ENCODE results near the gene NEURL1B.

Gene NEURL1B

DNA sequence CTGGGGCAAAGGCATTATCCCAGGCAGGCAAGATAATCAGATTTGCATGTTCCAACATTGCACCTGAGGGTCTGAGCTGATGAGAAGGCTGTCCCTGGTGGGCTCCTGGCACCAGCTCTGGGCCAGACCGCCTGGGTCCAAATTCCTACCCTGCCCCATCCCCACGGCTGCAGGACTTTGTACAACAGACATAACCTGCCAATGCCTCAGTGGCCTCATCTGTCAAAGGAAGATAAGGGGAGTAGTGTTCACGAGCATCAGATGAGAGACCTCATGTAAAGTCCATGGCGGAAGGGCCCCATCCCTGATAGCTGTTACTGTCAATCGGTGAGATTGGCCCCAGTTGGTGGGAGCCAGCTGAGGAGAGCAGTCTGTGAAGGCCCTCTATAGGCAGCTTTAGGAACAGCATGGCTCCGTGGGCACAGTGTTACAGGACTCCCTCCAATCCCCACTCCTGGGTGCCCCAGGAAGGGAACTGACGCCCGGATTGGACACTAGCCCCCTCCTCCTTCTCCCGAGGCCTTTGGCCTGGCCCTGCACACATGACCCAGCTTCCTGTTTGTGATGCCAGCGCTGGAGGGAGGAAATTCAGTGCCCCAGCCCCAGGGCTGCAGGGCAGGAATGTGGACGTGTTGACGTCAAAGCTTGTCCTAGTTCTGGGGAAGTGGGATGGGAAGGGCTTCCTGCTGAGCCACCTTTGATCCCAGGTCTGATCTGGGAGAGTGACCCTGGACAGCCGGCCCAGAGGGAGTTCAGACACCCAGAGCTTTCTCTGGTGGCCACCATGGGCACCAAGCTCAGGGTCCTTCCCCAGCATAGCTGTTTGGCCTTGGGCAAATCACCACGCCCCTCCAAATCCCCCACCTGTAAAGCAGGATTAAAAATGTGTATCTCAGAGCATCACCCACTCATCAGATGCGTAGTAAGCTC, 73.7 kb downstream of the NEURL1B start:
- DNase-seq (ENCODE audit: low read depth in 3 of 3): peak; percentile 39 to 45 (median 41)

DNA sequence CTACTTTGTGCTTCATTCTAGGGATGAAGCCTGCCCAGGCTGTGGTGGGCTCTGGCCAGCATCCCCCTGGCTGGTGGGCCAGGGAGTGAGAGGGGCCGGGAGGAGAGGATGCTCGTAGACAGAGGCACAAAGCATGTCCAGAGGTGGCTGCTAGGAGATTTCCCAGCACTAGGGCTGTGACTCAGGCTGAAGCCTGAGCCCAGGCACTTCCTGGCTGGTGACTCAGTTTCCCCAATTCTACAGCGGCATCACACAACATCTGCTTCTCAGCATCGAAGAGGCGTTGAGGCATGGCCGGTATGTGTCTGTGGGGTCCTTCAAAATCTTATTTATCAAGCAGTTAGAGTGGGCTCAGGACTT, 74.3 kb downstream of the NEURL1B start:
- no peak for DNase-seq (ENCODE audit: low read depth in 3 of 3)

DNA sequence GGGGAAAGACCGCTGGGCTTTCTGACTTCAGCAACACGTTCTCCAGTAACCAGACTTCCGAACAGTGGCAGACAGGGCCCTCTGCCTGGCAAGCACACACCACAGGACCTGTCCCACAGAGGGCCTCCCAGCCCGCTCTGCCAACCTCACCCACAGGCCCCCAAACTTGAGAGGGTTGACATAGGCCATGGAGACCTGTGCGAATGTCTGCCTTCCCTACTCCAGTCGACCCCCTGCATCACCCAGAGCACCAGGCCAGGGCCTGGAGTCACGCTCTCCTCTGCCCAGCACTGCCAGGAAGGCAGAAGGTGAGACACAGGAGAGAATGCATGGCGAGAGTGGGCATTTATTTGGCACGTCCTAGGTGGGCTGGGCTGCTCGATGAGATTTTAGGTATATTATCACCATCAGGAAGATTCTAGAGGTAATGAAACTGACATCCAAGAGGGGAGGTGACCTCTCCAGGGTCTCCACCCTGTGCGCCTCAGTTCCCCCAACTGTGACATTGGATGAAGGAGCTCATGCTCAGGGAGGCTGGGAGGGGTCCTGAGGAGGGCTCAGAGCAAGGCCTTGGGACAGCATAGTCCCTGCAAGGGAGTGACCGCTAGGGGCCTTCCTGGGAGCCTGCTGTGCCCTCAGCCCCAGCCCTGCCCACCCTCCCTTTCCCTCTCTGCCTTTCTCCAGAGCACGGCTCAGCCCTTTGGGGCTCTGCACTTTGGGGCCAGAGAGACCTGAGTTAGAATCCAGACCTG, 75.0 kb downstream of the NEURL1B start:
- DNase-seq (ENCODE audit: low read depth in 3 of 3): no peak

DNA sequence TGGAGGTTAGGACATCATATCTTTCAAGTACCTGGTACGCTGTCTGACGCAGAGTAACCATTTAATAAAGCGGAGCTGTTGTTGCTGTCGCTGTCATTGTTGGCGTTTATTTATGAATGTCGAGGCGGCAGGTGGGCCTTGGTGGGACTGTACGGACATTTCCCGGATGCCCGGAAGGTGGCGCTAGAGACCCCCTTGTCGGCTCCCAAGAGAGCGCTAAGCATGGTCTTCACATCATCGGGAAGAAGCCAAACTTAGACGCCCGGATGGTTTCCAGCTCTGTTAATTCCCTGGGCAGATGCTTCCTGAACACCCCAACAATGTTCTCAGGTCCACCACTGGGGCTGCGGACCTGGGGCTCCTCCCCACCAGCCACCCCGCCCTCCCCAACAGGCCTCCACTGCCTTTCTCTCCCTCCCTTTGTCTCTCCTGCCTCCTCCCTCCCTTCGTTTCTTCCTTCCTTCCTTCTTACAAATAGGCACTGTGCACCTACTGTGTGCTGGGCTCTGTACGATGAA, 75.8 kb downstream of the NEURL1B start:
- DNase-seq (ENCODE audit: low read depth in 3 of 3): peak; percentile 64 to 74 (median 69)

DNA sequence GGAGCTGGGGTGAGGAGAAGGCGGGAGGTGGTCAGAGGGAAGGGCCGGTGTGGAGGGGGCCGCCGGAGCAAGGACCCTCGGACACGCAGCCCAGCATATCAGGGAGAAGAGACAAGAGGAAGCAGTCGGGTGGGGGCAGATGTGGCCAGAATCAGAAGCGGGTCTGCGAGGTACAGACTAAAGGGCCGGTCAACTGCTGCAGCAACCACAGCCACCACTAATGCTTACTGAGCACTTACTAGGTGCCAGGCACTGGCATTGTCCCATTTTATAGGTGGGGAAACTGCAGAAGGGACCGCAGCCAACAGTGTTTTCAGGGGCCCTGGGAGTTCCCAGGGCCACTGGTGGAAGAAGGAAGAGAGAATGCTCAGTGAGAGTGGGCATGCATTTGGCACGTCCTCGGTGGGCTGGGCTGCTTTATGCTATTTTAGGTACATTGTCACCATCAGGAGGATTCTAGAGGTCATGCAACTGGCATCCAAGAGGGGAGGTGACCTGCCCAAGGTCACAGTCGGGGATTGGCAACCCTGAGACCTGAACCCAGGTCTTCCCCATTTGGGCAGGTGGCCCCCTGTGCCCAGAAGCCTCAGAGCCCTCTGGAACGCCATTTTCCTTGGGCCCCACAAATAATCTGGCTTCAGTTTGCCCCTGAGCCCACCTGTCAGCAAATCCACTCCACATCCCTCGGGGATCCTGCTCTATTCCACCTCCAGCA, 76.6 kb downstream of the NEURL1B start:
- DNase-seq (ENCODE audit: low read depth in 3 of 3): no peak

DNA sequence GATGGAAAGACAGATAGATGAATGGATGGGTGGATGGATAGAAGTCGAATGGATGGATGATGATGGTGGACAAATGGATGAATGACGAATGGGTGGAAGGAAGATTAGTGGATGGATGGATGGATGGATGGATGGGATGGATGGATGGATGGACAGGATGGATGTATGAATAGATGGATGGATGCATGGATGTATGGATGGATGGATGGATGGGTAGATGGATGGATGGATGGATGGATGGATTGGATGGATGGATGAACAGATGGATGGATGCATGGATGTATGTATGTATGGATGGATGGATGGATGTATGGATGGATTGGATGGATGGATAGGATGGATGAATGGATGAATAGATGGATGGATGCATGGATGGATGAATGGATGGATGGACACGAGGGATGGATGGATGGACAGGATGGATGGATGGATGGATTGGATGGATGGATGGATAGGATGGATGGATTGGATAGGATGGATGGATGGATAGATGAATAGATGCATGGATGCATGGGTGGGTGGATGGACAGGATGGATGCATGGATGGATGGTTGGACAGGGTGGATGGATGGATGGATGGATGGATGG, 77.6 kb downstream of the NEURL1B start:
- DNase-seq (ENCODE audit: low read depth in 3 of 3): no peak

DNA sequence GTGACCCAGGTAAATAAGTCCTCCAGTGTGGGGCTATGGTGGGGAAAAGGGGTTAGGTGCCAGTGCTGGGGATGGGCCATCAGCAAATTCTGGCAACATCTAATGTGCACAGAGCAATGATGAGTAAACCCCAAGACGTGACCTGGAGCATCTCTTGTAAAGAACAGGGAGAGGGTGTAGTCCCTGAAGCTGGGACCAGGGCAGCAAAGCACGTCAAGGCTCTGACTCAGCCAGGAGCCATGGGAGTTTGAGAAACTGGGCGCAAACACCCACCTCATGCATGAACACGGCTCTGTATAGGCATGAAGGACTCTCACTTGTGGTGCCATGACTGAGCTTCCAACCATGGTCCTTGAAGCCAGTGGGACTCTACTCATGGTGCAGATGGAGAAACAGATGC, 78.1 kb downstream of the NEURL1B start:
- DNase-seq (ENCODE audit: low read depth in 3 of 3): no peak

DNA sequence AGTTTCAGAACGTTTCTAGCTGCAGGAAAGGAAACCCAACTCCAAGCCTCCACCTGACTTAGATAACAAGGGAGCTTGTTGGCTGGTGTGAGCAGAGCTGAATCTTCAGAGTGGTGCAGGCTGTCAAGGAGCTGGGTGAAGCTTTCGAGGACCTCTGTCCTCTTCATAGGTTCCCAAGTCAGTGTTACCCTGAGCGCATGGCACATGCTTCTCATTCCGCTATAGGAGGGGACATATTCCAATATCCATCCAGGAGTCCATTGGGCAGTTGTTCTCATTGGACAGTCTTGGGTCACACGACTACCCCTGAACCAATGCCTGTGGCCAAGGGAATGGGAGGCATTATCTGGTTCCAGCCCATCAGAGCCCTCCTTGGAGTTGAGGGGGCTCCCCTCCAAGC, 79.6 kb downstream of the NEURL1B start:
- no peak for DNase-seq (ENCODE audit: low read depth in 3 of 3)

DNA sequence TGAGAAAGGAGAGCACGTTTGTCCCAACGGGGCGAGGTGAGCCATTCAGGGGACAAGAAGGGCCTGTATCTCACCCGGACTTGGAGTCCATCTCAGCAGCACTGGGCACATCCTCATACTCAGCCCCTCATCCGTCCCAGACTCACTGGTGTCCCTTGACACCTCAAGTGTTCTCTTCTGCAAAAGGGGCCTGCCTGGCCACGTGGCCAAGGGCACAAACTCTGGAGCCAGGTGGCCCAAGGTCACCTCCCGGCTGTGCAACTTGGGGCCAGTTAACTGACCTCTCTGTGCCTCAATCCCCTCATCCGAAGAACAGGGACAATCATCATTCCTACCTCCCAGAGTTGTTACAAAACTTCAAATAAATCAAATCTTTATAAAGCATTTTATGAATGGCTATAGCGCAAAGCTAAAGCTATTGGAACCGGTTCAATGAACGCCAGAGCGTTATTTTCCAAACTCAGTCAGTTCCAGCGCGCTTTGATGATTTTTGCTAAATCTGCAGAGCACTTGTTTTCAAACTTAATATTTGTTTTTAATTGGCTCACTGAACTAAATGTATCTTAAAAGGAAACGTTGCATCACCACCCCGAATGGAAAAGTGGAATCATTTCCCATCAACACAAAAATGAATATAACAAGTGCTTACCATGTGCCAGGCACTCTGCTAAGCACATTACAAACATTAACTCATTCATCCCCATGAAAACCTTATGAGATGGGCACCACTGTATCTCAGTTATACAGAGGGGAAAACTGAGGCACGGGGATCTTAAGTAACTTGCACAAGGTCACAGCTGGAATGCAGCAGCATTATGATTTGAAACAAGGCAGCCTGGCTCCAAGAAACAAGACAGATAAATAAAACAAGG, 80.6 kb downstream of the NEURL1B start:
- DNase-seq (ENCODE audit: low read depth in 3 of 3): no peak

DNA sequence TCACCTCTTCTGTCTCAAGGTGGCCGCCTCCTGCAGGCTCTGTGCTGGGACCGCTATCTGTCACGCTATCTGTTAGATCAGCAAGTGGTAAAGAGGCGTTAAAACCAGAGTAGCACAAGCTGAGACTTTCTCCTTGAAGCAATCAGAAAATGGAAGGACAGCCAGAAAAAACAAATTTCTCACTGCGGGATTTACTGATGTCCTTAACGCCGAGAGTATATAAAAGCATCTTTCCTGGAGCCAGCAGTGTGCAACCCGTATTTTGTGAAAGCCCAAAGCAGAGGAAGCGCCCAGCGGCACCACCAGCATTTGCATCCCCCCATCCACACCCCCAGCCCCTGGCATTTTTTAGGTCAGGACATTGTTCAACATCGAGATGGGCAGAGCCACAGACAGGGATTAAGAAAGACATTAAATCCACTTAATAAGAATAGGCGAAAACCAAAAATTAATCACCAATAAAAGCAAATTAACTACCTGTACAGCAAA, 81.3 kb downstream of the NEURL1B start:
- no peak for DNase-seq (ENCODE audit: low read depth in 3 of 3)

DNA sequence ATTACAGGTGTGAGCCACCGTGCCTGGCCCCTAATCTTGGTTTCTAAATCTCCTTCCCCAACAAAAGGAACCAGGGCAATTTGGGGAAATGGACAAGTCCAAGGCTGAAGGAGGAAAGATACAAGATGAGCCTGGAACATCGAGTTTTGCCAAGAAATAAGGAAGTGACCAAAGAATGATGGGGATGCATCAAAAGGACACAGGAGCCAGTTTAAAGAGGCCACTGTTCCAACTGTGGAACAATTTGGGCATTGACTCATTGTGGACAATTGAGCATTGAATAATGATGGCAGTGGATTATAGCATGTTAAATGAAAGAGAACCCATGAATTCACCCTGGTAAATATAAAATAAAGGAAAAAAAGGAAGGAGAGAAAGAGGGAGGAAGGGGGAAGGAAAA, 82.4 kb downstream of the NEURL1B start:
- DNase-seq (ENCODE audit: low read depth in 3 of 3): no peak

DNA sequence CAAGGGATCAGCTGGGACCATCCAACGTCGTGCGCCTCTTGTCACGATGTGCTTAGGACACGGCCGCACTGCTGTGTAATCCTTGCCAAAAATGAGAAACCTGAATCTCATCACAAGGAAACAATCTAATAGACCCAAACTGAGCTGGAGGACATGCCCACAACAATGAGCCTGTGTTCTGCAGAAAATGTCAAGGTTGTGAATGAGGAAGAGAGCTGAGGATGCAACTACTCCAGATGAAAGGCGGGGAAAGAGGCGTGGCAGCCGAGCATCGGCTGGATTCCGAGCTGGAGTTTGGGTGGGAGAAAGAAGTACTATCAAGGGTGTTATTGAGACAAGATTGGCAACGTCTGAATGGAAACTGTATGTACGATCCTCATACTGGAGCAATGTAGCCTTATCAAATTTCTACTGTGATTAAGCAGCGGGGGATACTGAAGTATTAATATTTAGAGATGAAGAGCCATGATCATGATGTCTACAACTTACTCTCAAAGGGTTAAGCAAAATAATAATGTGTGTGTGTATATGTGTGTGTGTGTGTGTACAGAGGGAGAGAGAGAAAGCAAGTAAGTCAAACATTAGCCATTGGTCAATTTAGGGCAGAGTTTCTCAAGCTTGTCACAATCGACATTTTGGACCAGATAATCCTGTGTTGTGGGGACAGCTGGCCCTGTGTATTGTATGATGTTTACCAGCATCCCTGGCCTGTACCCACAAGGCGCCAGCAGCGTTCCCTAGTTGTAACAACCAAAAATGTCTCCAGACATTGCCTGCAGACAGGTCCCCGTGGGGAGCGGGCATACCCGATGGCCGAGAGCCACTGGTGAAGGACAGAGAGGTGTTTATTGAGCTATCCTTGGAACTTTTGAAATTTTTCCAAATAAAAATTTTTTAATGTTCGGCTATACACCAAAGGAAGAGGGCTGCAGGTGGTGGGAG, 83.5 kb downstream of the NEURL1B start:
- DNase-seq (ENCODE audit: low read depth in 3 of 3): no peak

DNA sequence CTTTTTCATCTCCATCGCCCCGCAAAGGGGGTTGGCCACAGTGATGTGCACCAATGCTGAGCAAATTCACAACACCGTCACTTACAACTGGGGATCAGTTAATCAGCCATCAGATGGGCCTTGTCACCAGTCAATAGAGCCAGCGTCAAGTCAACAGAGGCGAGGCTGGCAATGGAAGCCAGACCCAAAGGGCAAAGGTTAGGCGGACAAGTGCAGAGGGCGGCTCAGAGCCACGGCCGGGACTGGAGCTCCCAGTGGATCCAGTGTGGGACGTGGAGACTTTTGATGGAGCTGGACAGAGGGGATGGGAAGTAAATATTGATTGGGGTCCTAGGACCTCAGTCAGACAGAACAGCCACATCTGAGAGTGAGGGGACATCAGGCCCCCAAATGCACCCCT, 84.2 kb downstream of the NEURL1B start:
- DNase-seq (ENCODE audit: low read depth in 3 of 3): no peak

DNA sequence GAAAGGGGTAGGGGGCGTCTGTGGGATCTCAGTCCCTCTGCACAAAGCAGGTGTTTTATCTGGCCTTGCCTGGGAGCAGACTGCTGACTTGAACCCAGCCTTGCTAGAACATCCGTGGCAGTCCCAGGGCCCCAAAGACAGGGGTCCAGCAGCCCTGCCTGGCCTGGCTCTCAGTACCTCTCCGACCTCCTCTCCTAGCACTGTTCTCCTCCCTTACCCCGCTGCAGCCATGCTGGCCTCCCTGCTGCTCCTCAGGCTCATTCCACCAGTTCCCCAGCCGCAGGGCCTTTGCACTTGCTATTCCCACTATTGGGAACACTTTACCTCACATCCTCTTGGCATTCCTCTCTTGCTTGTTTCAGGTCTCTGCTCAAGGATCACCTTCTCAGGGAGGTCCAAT, 84.7 kb downstream of the NEURL1B start:
- DNase-seq (ENCODE audit: low read depth in 3 of 3): no peak

DNA sequence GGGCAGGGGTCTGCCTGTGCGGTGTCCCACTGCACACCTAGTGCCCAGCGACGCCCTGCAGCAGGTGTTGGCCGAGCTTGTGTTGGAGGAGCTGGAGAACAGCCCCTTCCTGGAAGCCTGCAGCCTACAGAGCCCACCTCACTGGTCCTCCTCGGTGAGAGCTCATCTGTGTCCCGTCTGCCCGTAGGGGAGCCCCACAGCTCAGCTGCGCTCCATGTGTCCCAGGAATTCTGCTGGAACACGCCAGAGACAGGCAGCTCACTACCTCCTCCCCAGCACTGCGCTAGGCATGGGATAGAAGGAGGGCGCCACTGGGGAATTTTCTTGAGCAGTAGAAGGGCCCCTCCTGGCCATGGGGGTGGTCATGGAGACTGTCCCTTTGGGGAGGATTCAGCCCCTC, 85.9 kb downstream of the NEURL1B start:
- DNase-seq (ENCODE audit: low read depth in 3 of 3): no peak

DNA sequence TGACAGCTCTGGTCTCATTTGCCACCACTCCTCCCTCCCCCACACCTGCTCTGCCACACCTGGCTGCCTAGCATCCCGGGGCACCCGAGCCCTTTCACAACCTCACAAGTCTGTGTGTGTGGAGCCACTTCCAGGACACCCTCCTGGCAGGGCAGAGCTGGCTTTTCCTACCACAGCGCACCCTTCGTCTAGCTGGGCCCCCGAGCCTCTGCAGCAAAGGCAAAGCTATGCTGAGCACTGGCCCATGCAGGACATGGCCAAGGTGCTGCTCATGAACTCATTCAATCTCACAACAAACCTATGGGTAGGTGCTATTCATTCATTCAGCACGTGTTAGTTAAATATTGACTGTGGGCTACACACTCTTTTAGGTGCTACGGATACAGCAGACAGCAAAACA, 86.5 kb downstream of the NEURL1B start:
- no peak for DNase-seq (ENCODE audit: low read depth in 3 of 3)

DNA sequence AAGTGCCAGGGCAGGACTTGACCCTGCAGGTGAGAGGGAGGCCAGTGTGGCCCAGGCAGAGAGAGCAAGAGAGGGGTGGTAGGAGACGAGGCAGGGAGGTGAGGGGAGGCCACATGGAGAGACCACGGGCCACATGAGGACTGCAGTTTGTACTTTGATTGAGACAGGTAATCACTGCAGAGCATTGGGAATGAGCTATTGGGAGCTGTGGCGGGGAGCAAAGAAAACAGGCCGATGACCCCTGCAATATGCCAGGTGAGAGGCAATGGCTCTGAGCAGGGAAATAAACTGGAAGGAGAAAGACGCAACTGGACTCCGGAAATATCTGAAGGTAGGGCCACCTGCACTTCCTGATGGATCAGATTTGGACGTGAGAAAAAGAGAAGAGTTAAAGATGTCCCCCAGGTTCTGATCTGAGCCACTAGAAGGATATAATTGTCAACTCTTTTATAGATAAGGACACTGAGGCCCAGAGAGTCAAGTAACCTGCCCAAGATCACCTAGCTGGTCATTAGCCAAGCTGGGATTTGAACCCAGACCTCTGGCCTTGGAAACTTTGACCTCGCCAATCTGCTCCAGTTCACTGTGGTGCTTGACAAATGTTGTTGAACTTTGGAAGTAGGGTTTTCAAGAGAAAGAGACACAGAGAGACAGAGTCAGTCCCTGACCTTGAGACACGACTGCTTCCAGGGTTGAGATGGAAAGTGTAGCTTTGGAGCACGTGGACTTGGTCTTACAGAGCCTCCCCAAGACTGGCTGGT, 87.6 kb downstream of the NEURL1B start:
- DNase-seq (ENCODE audit: low read depth in 3 of 3): no peak

DNA sequence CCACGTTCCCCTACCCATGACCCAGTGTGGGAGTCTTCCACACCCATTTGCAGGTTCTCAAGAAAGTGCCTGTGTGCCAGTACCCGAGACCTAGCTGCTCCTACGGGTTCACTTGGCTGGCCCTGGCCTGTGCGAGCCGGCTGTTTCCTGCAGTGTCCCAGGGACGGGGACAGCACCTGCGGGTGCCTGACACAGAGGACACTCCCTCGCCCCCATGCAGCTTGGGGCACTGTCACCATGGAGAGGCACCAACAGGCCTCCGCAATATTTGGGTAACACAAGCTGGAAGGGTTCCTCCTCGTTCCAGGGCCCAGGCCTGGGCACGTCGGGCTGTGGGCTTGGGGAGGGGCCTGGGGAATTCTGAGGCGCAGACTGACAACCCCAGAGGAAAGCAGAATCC, 88.5 kb downstream of the NEURL1B start:
- DNase-seq (ENCODE audit: low read depth in 3 of 3): no peak

DNA sequence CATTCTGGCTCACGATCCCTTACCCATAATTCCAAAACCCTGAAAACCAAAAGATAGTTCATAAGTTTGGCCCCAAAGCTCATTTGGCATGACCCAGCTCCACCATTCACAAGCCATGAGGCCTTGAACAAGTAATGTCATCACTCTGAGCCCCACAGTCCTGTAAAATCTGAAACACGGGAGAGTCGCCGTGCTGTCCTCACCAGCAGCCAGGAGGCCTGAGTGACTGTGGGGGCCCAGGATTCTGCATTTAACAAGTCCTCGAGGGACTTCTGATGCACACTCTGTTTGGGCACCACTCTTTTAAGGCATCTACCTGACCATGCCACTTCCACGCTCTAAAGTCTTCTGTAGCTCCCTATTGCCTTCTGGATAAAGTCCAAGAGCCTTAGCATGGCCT, 89.2 kb downstream of the NEURL1B start:
- DNase-seq (ENCODE audit: low read depth in 3 of 3): no peak

Measured in stimulated activated CD4-positive, alpha-beta T cell treated with anti-CD3 and anti-CD28 coated beads, TNF-alpha, amount 100 ng/mL, for 4 hours (primary cell).